Measurements from ENCODE around the gene TMEM254.
"Not testable (repeated sequence)": the region's sequence is repeated elsewhere in the genome, so short reads cannot be mapped to it uniquely, and the experiment has no call there.

The TMEM254 gene

DNA sequence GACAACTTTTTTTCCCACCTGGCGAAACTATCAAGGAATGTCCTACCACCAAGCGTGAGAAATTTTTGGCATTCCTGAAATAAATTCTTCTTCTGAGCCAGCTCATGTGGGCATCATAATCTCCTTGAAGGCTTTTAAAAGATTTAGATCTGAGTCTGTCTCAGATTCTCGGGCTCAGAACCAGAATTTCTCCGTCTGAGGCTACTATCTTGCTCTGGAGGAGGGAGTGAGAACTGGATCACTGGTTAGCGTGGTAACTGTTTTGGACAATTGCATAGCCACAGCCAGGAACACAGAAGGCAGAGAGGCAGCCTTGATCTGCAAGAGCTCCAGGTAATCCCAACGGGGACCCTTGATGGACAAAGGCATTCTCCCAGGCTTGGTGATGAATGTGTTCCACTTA is 53.0 kb downstream of the TMEM254 start:
- H4K20me1 ChIP-seq (ENCODE audit: insufficient read depth, low read length), result no peaks in the 10 kb centered on the region
- H3K9ac ChIP-seq (ENCODE audit: low read length), result no peak overlapping the region
- no peaks in the 10 kb centered on the region for H3K79me2 ChIP-seq (ENCODE audit: insufficient read depth, low read length)

DNA sequence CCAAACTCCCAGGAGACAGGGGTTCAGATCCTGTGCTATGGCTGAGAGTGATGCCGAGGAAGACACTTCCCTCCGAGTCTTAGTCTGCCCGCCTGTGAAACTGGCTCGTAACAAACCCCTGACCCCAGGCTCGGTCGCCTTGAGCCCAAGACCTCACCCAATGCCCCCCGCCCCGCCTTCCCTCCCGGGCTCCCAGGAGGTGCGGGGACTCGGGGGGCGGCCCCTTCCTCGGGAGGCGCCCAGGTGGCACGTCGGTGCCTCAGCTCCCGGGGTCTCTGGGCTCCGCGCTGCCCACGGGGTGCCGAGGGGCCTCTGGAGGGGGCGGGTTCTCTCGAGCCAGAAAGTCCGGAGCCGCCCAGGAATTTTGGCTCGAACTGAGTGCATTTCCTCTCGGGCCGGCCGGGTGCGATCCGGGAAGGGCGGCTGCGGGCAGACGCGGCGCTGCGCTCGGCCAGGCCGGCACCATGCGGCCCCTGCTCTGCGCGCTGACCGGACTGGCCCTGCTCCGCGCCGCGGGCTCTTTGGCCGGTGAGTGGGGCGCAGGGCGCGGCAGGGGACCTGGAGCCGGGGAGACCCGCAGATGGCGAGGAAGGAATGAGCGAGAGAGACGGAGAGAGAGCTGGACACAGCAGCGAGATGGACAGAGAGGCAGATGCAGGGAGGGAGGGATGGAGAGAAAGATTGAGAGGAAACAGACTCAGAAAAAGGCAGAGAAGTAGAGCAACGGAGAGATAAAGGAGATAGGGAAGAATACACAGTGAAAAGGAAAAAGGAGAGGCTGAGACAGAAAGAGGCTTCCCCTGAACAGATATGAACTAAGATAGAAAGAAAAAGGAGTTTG is 54.1 kb downstream of the TMEM254 start, which contains the start of gene PLAC9:
Gene PLAC9 (plus strand): TSS at position 432 of the 841 bp plus-strand sequence. CDS start 33 bp downstream, at position 465.
- no peak within 1 kb of the TSS for H3K4me3 ChIP-seq (ENCODE audit: low read depth, low read length, poor library complexity, severe bottlenecking)
- H3K9me2 ChIP-seq (ENCODE audit: low read depth, low read length), result no peaks in the 10 kb centered on the region
- H2AFZ ChIP-seq (ENCODE audit: low read length), result no peak within 1 kb of the TSS
- H3K4me2 ChIP-seq (ENCODE audit: low read length), result no peak within 1 kb of the TSS
- no peaks in the 10 kb centered on the region for H3K36me3 ChIP-seq (ENCODE audit: insufficient read depth, low read length)
- H4K20me1 ChIP-seq (ENCODE audit: insufficient read depth, low read length), result no peaks in the 10 kb centered on the region
- H3K9ac ChIP-seq (ENCODE audit: low read length), result no peak within 1 kb of the TSS
- no peaks in the 10 kb centered on the region for H3K79me2 ChIP-seq (ENCODE audit: insufficient read depth, low read length)
- TF ChIP-seq EZH2 (IDR thresholded peaks at IDR 0.05; ENCODE audit: borderline replicate concordance, low read length) (no peak), CTCF (IDR thresholded peaks at IDR 0.05; ENCODE audit: low read length) (no peak)
- no peaks in the 10 kb centered on the region for H3K27me3 ChIP-seq (ENCODE audit: insufficient read depth, low read length)
- no peak within 1 kb of the TSS for H3K27ac ChIP-seq (ENCODE audit: low read depth, low read length, poor library complexity, severe bottlenecking)
- no peaks in the 10 kb centered on the region for H3K9me3 ChIP-seq (ENCODE audit: low read length)
- H3K4me1 ChIP-seq (ENCODE audit: insufficient read depth, low read length, severe bottlenecking), result no peaks in the 10 kb centered on the region
- H3F3A ChIP-seq (ENCODE audit: insufficient read depth, low read length), result no peaks in the 10 kb centered on the region

More for the DNA sequence above, 53.0 kb downstream of the TMEM254 start:
- Histone ChIP-seq H3K36me3 (ENCODE audit: insufficient read depth, low read length) (no peaks in the 10 kb centered on the region), H3K4me3 (ENCODE audit: low read depth, low read length, poor library complexity, severe bottlenecking) (no peak overlapping the region), H3K4me1 (ENCODE audit: insufficient read depth, low read length, severe bottlenecking) (no peaks in the 10 kb centered on the region), H2AFZ (ENCODE audit: low read length) (no peak overlapping the region), H3K27ac (ENCODE audit: low read depth, low read length, poor library complexity, severe bottlenecking) (no peak overlapping the region), H3K9me2 (ENCODE audit: low read depth, low read length) (no peaks in the 10 kb centered on the region), H3K9me3 (ENCODE audit: low read length) (no peaks in the 10 kb centered on the region), H3K27me3 (ENCODE audit: insufficient read depth, low read length) (no peaks in the 10 kb centered on the region), H3K4me2 (ENCODE audit: low read length) (no peak overlapping the region), H3F3A (ENCODE audit: insufficient read depth, low read length) (no peaks in the 10 kb centered on the region)
- no peak for TF ChIP-seq CTCF (IDR thresholded peaks at IDR 0.05; ENCODE audit: low read length)
- no peak for TF ChIP-seq EZH2 (IDR thresholded peaks at IDR 0.05; ENCODE audit: borderline replicate concordance, low read length)

GRCh38 chr10:80133206-80133605 is 54.7 kb downstream of the TMEM254 start:
- Histone ChIP-seq H2AFZ (ENCODE audit: low read length) (no peak overlapping the region), H3K79me2 (ENCODE audit: insufficient read depth, low read length) (no peaks in the 10 kb centered on the region), H3K27ac (ENCODE audit: low read depth, low read length, poor library complexity, severe bottlenecking) (no peak overlapping the region), H3K9me3 (ENCODE audit: low read length) (no peaks in the 10 kb centered on the region), H4K20me1 (ENCODE audit: insufficient read depth, low read length) (no peaks in the 10 kb centered on the region), H3K4me2 (ENCODE audit: low read length) (no peak overlapping the region), H3F3A (ENCODE audit: insufficient read depth, low read length) (no peaks in the 10 kb centered on the region), H3K4me3 (ENCODE audit: low read depth, low read length, poor library complexity, severe bottlenecking) (no peak overlapping the region), H3K27me3 (ENCODE audit: insufficient read depth, low read length) (no peaks in the 10 kb centered on the region), H3K4me1 (ENCODE audit: insufficient read depth, low read length, severe bottlenecking) (no peaks in the 10 kb centered on the region), H3K9me2 (ENCODE audit: low read depth, low read length) (no peaks in the 10 kb centered on the region), H3K36me3 (ENCODE audit: insufficient read depth, low read length) (no peaks in the 10 kb centered on the region), H3K9ac (ENCODE audit: low read length) (no peak overlapping the region)
- TF ChIP-seq EZH2 (IDR thresholded peaks at IDR 0.05; ENCODE audit: borderline replicate concordance, low read length), result no peak
- TF ChIP-seq CTCF (IDR thresholded peaks at IDR 0.05; ENCODE audit: low read length), result no peak

GRCh38 chr10:80133687-80134086 is 55.2 kb downstream of the TMEM254 start:
- not testable (repeated sequence) for H4K20me1 ChIP-seq (ENCODE audit: insufficient read depth, low read length); H2AFZ ChIP-seq (ENCODE audit: low read length); H3K9ac ChIP-seq (ENCODE audit: low read length); H3K4me2 ChIP-seq (ENCODE audit: low read length); H3K4me1 ChIP-seq (ENCODE audit: insufficient read depth, low read length, severe bottlenecking); H3K9me2 ChIP-seq (ENCODE audit: low read depth, low read length); H3K79me2 ChIP-seq (ENCODE audit: insufficient read depth, low read length); H3K27me3 ChIP-seq (ENCODE audit: insufficient read depth, low read length); H3K9me3 ChIP-seq (ENCODE audit: low read length); H3K36me3 ChIP-seq (ENCODE audit: insufficient read depth, low read length); H3K27ac ChIP-seq (ENCODE audit: low read depth, low read length, poor library complexity, severe bottlenecking); H3K4me3 ChIP-seq (ENCODE audit: low read depth, low read length, poor library complexity, severe bottlenecking); H3F3A ChIP-seq (ENCODE audit: insufficient read depth, low read length)
